GM12878 (cell line): ENCODE data around the gene OGFRL1. TPM values are rescaled to one million over a fixed set of nuclear protein-coding genes. Genes with fewer than 3 reads are reported as not detected.
A peak's percentile ranks its signal among the peaks of the same experiment; 100 is the strongest.

ENCODE experiments used
- BACH1 ChIP-seq: fragments of 450-650 bp; IDR thresholded peaks from 2 replicates; pipeline ENCODE4 v1.6.1; 2017; ENCODE audit warnings: mild to moderate bottlenecking, borderline replicate concordance
- CEBPB ChIP-seq, 2 experiments: fragments of 150-350 bp in 1 of 2; IDR thresholded peaks; 2 replicates each; pipeline ENCODE4 v1.6.1; 2012 to 2014; ENCODE audit warnings: low read depth in 2 of 2, low read length in 2 of 2, borderline replicate concordance in 1 of 2, inconsistent platforms in 1 of 2
- CHD4 ChIP-seq: fragments of 200-600 bp; sonication (generic); IDR thresholded peaks from 2 replicates; pipeline ENCODE4 v1.6.1; 2016; ENCODE audit warnings: mild to moderate bottlenecking
- CUX1 ChIP-seq: IDR thresholded peaks from 2 replicates; pipeline ENCODE4 v1.6.1; 2012; ENCODE audit warnings: improper control_type of control experiment, low read depth, low read length; ENCODE audit not compliant: insufficient replicate concordance
- E4F1 ChIP-seq: fragments of 450-650 bp; IDR thresholded peaks from 2 replicates; pipeline ENCODE4 v1.6.1; 2018; ENCODE audit warnings: borderline replicate concordance, mild to moderate bottlenecking; ENCODE audit not compliant: partially characterized antibody
- EED ChIP-seq: sonication (generic); IDR thresholded peaks from 2 replicates; pipeline ENCODE4 v1.6.1; 2016; ENCODE audit warnings: antibody characterized with exemption, low read depth
- FOS ChIP-seq: IDR thresholded peaks from 3 replicates; pipeline ENCODE4 v1.6.1; 2011; ENCODE audit warnings: borderline replicate concordance; ENCODE audit not compliant: insufficient read length; ENCODE audit errors: extremely low read depth
- GATAD2B ChIP-seq: fragments of 450-650 bp; conservative IDR thresholded peaks from 2 replicates; pipeline ENCODE4 v1.6.1; 2017; ENCODE audit warnings: low read depth, mild to moderate bottlenecking, moderate library complexity
- HCFC1 ChIP-seq: fragments of 150-350 bp; IDR thresholded peaks from 2 replicates; pipeline ENCODE4 v1.6.1; 2014; ENCODE audit warnings: low read length
- HDGF ChIP-seq: fragments of 450-650 bp; IDR thresholded peaks from 2 replicates; pipeline ENCODE4 v1.6.1; 2016; ENCODE audit warnings: antibody characterized with exemption
- IRF4 ChIP-seq: IDR thresholded peaks from 2 replicates; pipeline ENCODE4 v1.6.1; 2011; ENCODE audit warnings: low read depth, low read length
- NFIC ChIP-seq: IDR thresholded peaks from 2 replicates; pipeline ENCODE4 v1.6.1; 2012; ENCODE audit warnings: low read depth, mild to moderate bottlenecking, inconsistent platforms, low read length, moderate library complexity
- NR2C1 ChIP-seq: fragments of 450-650 bp; IDR thresholded peaks from 2 replicates; pipeline ENCODE4 v1.6.1; 2017; ENCODE audit warnings: antibody characterized with exemption, mild to moderate bottlenecking, moderate library complexity
- NR2C2 ChIP-seq: IDR thresholded peaks from 2 replicates; pipeline ENCODE4 v1.6.1; 2011; ENCODE audit warnings: borderline replicate concordance, low read depth; ENCODE audit not compliant: control insufficient read depth, insufficient read length
- POLR2AphosphoS2 ChIP-seq: IDR thresholded peaks from 2 replicates; pipeline ENCODE4 v1.6.1; 2011; ENCODE audit warnings: low read depth, mild to moderate bottlenecking, low read length, improper control_type of control experiment, moderate library complexity
- RCOR1 ChIP-seq: conservative IDR thresholded peaks from 2 replicates; pipeline ENCODE4 v1.6.1; 2012; ENCODE audit warnings: low read depth, low read length, improper control_type of control experiment
- SIX5 ChIP-seq: IDR thresholded peaks from 2 replicates; pipeline ENCODE4 v1.6.1; 2011; ENCODE audit warnings: mild to moderate bottlenecking, low read depth, low read length, moderate library complexity; ENCODE audit not compliant: severe bottlenecking
- SKIL ChIP-seq: fragments of 450-650 bp; IDR thresholded peaks from 2 replicates; pipeline ENCODE4 v1.6.1; 2017; ENCODE audit warnings: mild to moderate bottlenecking, low read depth, inconsistent platforms; ENCODE audit not compliant: poor library complexity, severe bottlenecking
- SMARCA5 ChIP-seq: fragments of 450-650 bp; IDR thresholded peaks from 2 replicates; pipeline ENCODE4 v1.6.1; 2017; ENCODE audit warnings: mild to moderate bottlenecking
- SRF ChIP-seq, 2 experiments: IDR thresholded peaks; 2 replicates each; pipeline ENCODE4 v1.6.1; 2011; ENCODE audit warnings: low read depth in 2 of 2, low read length in 2 of 2, mild to moderate bottlenecking in 1 of 2, moderate library complexity in 1 of 2
- STAT1 ChIP-seq: fragments of 450-650 bp; conservative IDR thresholded peaks from 2 replicates; pipeline ENCODE4 v1.6.1; 2014; ENCODE audit warnings: antibody characterized with exemption, mild to moderate bottlenecking
- USF2 ChIP-seq: IDR thresholded peaks from 2 replicates; pipeline ENCODE4 v1.6.1; 2011; ENCODE audit warnings: low read depth, low read length, improper control_type of control experiment, borderline replicate concordance
- polyA plus RNA-seq, 11 experiments: library from polyadenylated mRNA; depleted of rRNA in 4 of 11; unstranded in 6 of 11; stranded (reverse) in 5 of 11; fragments of >200 nt; fragmentation: Nextera tagmentation in 4 of 11; fragmentation: Illumina TruSeq in 1 of 11; extraction: Ambion mirVana in 4 of 11; extraction: Trizol in 1 of 11; gene quantifications; 1 replicate in 1 of 11; 2 replicates in 10 of 11; pipeline versions ENCODE4 v1.2.1 to v1.2.3, GENCODE V29; 2011 to 2016; ENCODE audit warnings: inconsistent platforms in 2 of 11, missing spikeins in 2 of 11, low read depth in 1 of 11
- total RNA-seq, 4 experiments: library from RNA; depleted of rRNA in 3 of 4; stranded (reverse); fragments of >200 nt in 3 of 4; fragmentation: Illumina TruSeq in 1 of 4; extraction: Trizol in 1 of 4; gene quantifications; 2 replicates each; pipeline versions ENCODE4 v1.2.1 to v1.2.3, GENCODE V29; 2013 to 2021

OGFRL1 gene
- total and polyA plus RNA-seq, 10 of the 15 experiments (the other 5 are each of a cell fraction or from before 2014, with no cell fraction given): 0.24 to 5.8 (median 2.3) TPM

- TF ChIP-seq NR2C2 (no peak), GATAD2B (no peak), CEBPB (IDR thresholded peaks at IDR 0.05; ENCODE audit: borderline replicate concordance in 1 of 2, low read depth in 2 of 2, low read length in 2 of 2) (no peak), NFIC (no peak), SRF (IDR thresholded peaks at IDR 0.05; ENCODE audit: low read depth in 2 of 2, low read length in 2 of 2) (peak; percentile 45 to 72; a peak in 3 of 4 replicates), SIX5 (no peak), HDGF (no peak), IRF4 (no peak), CHD4 (no peak), EED (no peak), USF2 (no peak), HCFC1 (no peak), E4F1 (no peak), NR2C1 (peak; percentile 71), RCOR1 (no peak), STAT1 (no peak), SMARCA5 (no peak), CUX1 (no peak), POLR2AphosphoS2 (no peak), BACH1 (no peak), FOS (no peak), SKIL (no peak)
Observed at GRCh38 chr6:71248306-71248765, 40.3 kb upstream of the OGFRL1 start (continued).
